Neuronal stem cell (in vitro differentiated cells): ENCODE measurements around the gene ZFAND3.
A peak's percentile ranks its signal among the peaks of the same experiment; 100 is the strongest.

Experiments
- DNase-seq: peaks from one replicate; pipeline ENCODE4 v3.0.0-alpha.2; 2013; ENCODE audit warnings: low spot score
- H2AFZ ChIP-seq: one replicate; pipeline ENCODE4 v1.6.1; 2013; ENCODE audit warnings: mild to moderate bottlenecking, low read length, inconsistent platforms
- H2AK5ac ChIP-seq: 2 replicates; pipeline ENCODE4 v1.6.1; 2013; ENCODE audit warnings: low read depth, mild to moderate bottlenecking, inconsistent platforms, low read length, moderate library complexity, mixed read lengths
- H2BK120ac ChIP-seq: 2 replicates; pipeline ENCODE4 v1.6.1; 2013; ENCODE audit warnings: low read depth, mild to moderate bottlenecking, inconsistent platforms, low read length, moderate library complexity, mixed read lengths
- H2BK12ac ChIP-seq: one replicate; pipeline ENCODE4 v1.6.1; 2013; ENCODE audit warnings: low read length, inconsistent platforms
- H2BK15ac ChIP-seq: 2 replicates; pipeline ENCODE4 v1.6.1; 2013; ENCODE audit warnings: mild to moderate bottlenecking, low read length, inconsistent platforms, mixed read lengths
- H2BK5ac ChIP-seq: one replicate; pipeline ENCODE4 v1.6.1; 2013; ENCODE audit warnings: inconsistent platforms, mild to moderate bottlenecking, low read length, moderate library complexity
- H3K14ac ChIP-seq: one replicate; pipeline ENCODE4 v1.6.1; 2013; ENCODE audit warnings: low read length, inconsistent platforms
- H3K18ac ChIP-seq: 2 replicates; pipeline ENCODE4 v1.6.1; 2013; ENCODE audit warnings: low read length, inconsistent platforms
- H3K23ac ChIP-seq: 2 replicates; pipeline ENCODE4 v1.6.1; 2013; ENCODE audit warnings: low read depth, mild to moderate bottlenecking, mixed read lengths, low read length, inconsistent platforms; ENCODE audit not compliant: poor library complexity
- H3K27ac ChIP-seq: replicated peaks from 3 replicates; pipeline ENCODE4 v1.5.1; 2013; ENCODE audit warnings: low read length, inconsistent platforms
- H3K27me3 ChIP-seq, 3 experiments: 2 replicates each; pipeline ENCODE4 v1.6.1; 2013; ENCODE audit warnings: low read length in 3 of 3, mild to moderate bottlenecking in 2 of 3, inconsistent platforms in 1 of 3, low read depth in 1 of 3, mixed read lengths in 1 of 3, moderate library complexity in 1 of 3; ENCODE audit not compliant: control insufficient read depth in 3 of 3, insufficient read depth in 3 of 3
- H3K36me3 ChIP-seq, 2 donors: replicated peaks in 1 of 2; 2 replicates each; pipeline ENCODE4 v1.6.1; 2013; ENCODE audit warnings: low read length in 2 of 2; ENCODE audit not compliant: control insufficient read depth in 2 of 2, insufficient read depth in 2 of 2
- H3K4ac ChIP-seq: 2 replicates; pipeline ENCODE4 v1.6.1; 2013; ENCODE audit warnings: inconsistent platforms, mild to moderate bottlenecking, low read length, moderate library complexity
- H3K4me1 ChIP-seq, 2 donors: 1 replicate in 1 of 2; 2 replicates in 1 of 2; pipeline ENCODE4 v1.6.1; 2013; ENCODE audit warnings: low read length in 2 of 2, low read depth in 1 of 2; ENCODE audit not compliant: control insufficient read depth in 2 of 2, insufficient read depth in 1 of 2
- H3K4me2 ChIP-seq: one replicate; pipeline ENCODE4 v1.6.1; 2013; ENCODE audit warnings: mild to moderate bottlenecking, low read length, inconsistent platforms; ENCODE audit not compliant: insufficient read depth, poor library complexity, severe bottlenecking
- H3K4me3 ChIP-seq, 2 donors: 2 replicates each; pipeline ENCODE4 v1.5.1; 2013; ENCODE audit warnings: low read length in 2 of 2, mild to moderate bottlenecking in 2 of 2, inconsistent platforms in 1 of 2, moderate library complexity in 1 of 2
- H3K79me1 ChIP-seq: one replicate; pipeline ENCODE4 v1.6.1; 2013; ENCODE audit warnings: low read depth, mild to moderate bottlenecking, inconsistent platforms, low read length, moderate library complexity
- H3K9ac ChIP-seq: one replicate; pipeline ENCODE4 v1.6.1; 2013; ENCODE audit warnings: mild to moderate bottlenecking, low read depth, low read length, inconsistent platforms; ENCODE audit not compliant: poor library complexity
- H3K9me3 ChIP-seq, 2 donors: replicated peaks in 1 of 2; 2 replicates each; pipeline versions ENCODE3 to v1.6.1; 2013; ENCODE audit warnings: low read length in 2 of 2, mild to moderate bottlenecking in 2 of 2, inconsistent platforms in 1 of 2, low read depth in 1 of 2, mixed read lengths in 1 of 2, moderate library complexity in 1 of 2; ENCODE audit not compliant: control insufficient read depth in 2 of 2, insufficient read depth in 1 of 2
- H4K8ac ChIP-seq: one replicate; pipeline ENCODE4 v1.6.1; 2013; ENCODE audit warnings: low read depth, mild to moderate bottlenecking, inconsistent platforms, low read length, moderate library complexity
- H4K91ac ChIP-seq: one replicate; pipeline ENCODE4 v1.6.1; 2013; ENCODE audit warnings: low read length, low read depth, mild to moderate bottlenecking, inconsistent platforms; ENCODE audit not compliant: poor library complexity
- WGBS, 2 donors: extraction: QIAGEN DNeasy Blood & Tissue Kit; methylation state at CpG; one replicate each; pipeline ENCODE4 v1.1.7; 2013; ENCODE audit warnings: missing lambda C conversion rate in 2 of 2, mixed read lengths in 1 of 2; ENCODE audit not compliant: insufficient read length in 2 of 2, insufficient replicate concordance in 1 of 2; ENCODE audit errors: extremely low coverage in 2 of 2; 5-methylcytosine and 5-hydroxymethylcytosine counted together

The ZFAND3 gene

GRCh38 chr6:38133932-38134703, 314.6 kb downstream of the ZFAND3 start:
- no CpG with 5 or more reads among the region's 7 CpGs for WGBS, 2 donors
- no peak overlapping the region for H3K4ac ChIP-seq
- peaks cover 0 to 4% of the 10 kb centered on the region in 2 donors for H3K36me3 ChIP-seq
- H3K4me2 ChIP-seq = no peak overlapping the region
- H3K18ac ChIP-seq = no peak overlapping the region
- H3K79me1 ChIP-seq = no peaks in the 10 kb centered on the region
- no peaks in the 10 kb centered on the region for H3K27me3 ChIP-seq
- H2AK5ac ChIP-seq = no peak overlapping the region
- peaks cover 8% of the 10 kb centered on the region in 2 donors for H3K4me1 ChIP-seq
- no peak overlapping the region for H4K8ac ChIP-seq
- no peak overlapping the region for H3K14ac ChIP-seq
- DNase-seq = no peak
- no peak overlapping the region for H3K9ac ChIP-seq
- no peak overlapping the region for H3K4me3 ChIP-seq
- no peak overlapping the region for H4K91ac ChIP-seq
- H3K9me3 ChIP-seq = peaks cover 0 to 3% of the 10 kb centered on the region in 2 donors
- H2BK12ac ChIP-seq = no peak overlapping the region
- no peak overlapping the region for H2AFZ ChIP-seq
- no peak overlapping the region for H2BK5ac ChIP-seq
- no peak overlapping the region for H3K23ac ChIP-seq
- H2BK120ac ChIP-seq = no peak overlapping the region
- no peak overlapping the region for H2BK15ac ChIP-seq
- H3K27ac ChIP-seq = no peak overlapping the region

GRCh38 chr6:38134704-38135088, 315.2 kb downstream of the ZFAND3 start:
- Histone ChIP-seq H3K23ac (no peak overlapping the region), H3K36me3 (peaks cover 0 to 4% of the 10 kb centered on the region in 2 donors), H3K14ac (no peak overlapping the region), H3K27ac (no peak overlapping the region), H4K91ac (no peak overlapping the region), H2BK12ac (no peak overlapping the region), H4K8ac (no peak overlapping the region), H2AFZ (no peak overlapping the region), H2BK120ac (no peak overlapping the region), H3K79me1 (no peaks in the 10 kb centered on the region), H3K9ac (no peak overlapping the region), H3K18ac (no peak overlapping the region), H3K4ac (no peak overlapping the region), H3K27me3 (no peaks in the 10 kb centered on the region), H2AK5ac (no peak overlapping the region), H3K9me3 (no peaks in the 10 kb centered on the region), H2BK5ac (no peak overlapping the region), H3K4me2 (no peak overlapping the region), H3K4me1 (peaks cover 8% of the 10 kb centered on the region in 2 donors), H3K4me3 (no peak overlapping the region), H2BK15ac (no peak overlapping the region)
- DNase-seq = no peak
- WGBS, 2 donors = no CpG with 5 or more reads among the region's 4 CpGs

GRCh38 chr6:38136547-38136946, 317.0 kb downstream of the ZFAND3 start:
- H2BK120ac ChIP-seq = no peak overlapping the region
- no CpG with 5 or more reads among the region's 4 CpGs for WGBS, 2 donors
- H3K27me3 ChIP-seq = no peaks in the 10 kb centered on the region

GRCh38 chr6:38137608-38138265, 318.2 kb downstream of the ZFAND3 start:
- Histone ChIP-seq H3K4me3 (no peak overlapping the region), H3K18ac (no peak overlapping the region)

More at GRCh38 chr6:38136547-38136946, 317.0 kb downstream of the ZFAND3 start:
- no peak overlapping the region for H4K8ac ChIP-seq
- DNase-seq = no peak
- no peak overlapping the region for H3K4ac ChIP-seq
- H2AFZ ChIP-seq = no peak overlapping the region
- H3K27ac ChIP-seq = no peak overlapping the region
- peaks cover 0 to 4% of the 10 kb centered on the region in 2 donors for H3K36me3 ChIP-seq
- H3K18ac ChIP-seq = no peak overlapping the region
- no peak overlapping the region for H3K4me2 ChIP-seq
- no peak overlapping the region for H2BK12ac ChIP-seq
- no peak overlapping the region for H2BK15ac ChIP-seq
- peaks cover 0 to 6% of the 10 kb centered on the region in 2 donors for H3K9me3 ChIP-seq
- H4K91ac ChIP-seq = no peak overlapping the region
- H3K9ac ChIP-seq = no peak overlapping the region
- no peak overlapping the region for H2AK5ac ChIP-seq
- H3K79me1 ChIP-seq = no peaks in the 10 kb centered on the region
- H3K14ac ChIP-seq = no peak overlapping the region
- H3K4me1 ChIP-seq = peaks cover 10 to 11% of the 10 kb centered on the region in 2 donors
- no peak overlapping the region for H3K4me3 ChIP-seq
- no peak overlapping the region for H3K23ac ChIP-seq
- H2BK5ac ChIP-seq = no peak overlapping the region

More at GRCh38 chr6:38137608-38138265, 318.2 kb downstream of the ZFAND3 start:
- Histone ChIP-seq H3K4me1 (peaks cover 10 to 21% of the 10 kb centered on the region in 2 donors), H4K8ac (no peak overlapping the region), H3K36me3 (peaks cover 0 to 2% of the 10 kb centered on the region in 2 donors), H3K14ac (no peak overlapping the region), H3K4me2 (no peak overlapping the region), H3K23ac (no peak overlapping the region), H2BK5ac (no peak overlapping the region), H2AK5ac (no peak overlapping the region), H4K91ac (no peak overlapping the region), H3K9ac (no peak overlapping the region), H3K27ac (no peak overlapping the region), H3K4ac (no peak overlapping the region), H2BK120ac (no peak overlapping the region), H2AFZ (no peak overlapping the region), H3K79me1 (no peaks in the 10 kb centered on the region), H3K9me3 (peaks cover 0 to 6% of the 10 kb centered on the region in 2 donors), H2BK15ac (no peak overlapping the region), H3K27me3 (no peaks in the 10 kb centered on the region), H2BK12ac (no peak overlapping the region)
- peak; percentile 27 for DNase-seq
- no CpG with 5 or more reads among the region's 8 CpGs for WGBS, 2 donors
